NCI-H1417 (cell line): ENCODE data around the gene UNC5C.
A peak's percentile ranks its signal among the peaks of the same experiment; 100 is the strongest.

Experiments
- DNase-seq, 3 experiments: peaks; one replicate each; lab custom pipeline; 2025; lab: John Stamatoyannopoulos, UW

UNC5C gene

DNA sequence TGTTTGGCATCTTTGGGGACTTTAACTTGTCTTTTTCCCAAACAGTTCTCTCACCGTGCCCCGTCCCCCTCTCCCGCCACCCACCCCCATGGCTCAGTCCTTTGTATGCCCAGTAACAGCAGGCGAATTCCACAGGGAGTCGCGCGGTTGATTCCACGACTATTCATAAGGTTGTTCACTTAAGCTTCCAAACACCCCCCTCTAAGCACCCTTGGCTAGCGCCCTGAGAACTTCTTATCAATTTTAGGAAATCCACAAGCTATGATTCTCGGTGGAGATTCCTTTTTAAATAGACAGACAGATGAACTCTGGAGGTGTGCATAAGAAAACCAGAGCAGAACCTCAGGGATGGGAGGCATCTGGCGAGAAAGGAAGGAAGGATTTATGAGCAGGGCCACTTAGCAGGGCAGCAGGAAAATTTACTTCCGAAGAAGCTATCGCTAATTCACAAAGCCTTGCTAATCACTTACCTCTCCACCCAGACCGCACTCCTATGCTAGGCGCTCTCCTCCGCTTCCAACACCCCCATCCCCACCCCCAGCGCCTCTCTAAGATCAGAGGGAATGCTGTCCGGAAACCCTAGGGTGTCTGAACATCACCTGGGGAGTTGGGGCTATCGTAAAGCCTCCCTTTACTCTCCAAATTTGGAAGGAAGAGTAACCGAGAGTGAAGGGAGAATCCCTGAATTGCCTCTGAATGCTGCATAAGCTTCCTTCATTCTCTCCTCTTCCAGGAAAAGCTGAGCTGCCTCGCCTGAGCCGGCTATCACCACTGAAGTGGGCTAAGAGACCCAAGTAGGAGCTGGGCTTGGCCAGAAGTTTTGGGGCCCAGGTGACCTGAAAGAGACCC, 1.7 kb downstream of the UNC5C start:
- DNase-seq = no peak

DNA sequence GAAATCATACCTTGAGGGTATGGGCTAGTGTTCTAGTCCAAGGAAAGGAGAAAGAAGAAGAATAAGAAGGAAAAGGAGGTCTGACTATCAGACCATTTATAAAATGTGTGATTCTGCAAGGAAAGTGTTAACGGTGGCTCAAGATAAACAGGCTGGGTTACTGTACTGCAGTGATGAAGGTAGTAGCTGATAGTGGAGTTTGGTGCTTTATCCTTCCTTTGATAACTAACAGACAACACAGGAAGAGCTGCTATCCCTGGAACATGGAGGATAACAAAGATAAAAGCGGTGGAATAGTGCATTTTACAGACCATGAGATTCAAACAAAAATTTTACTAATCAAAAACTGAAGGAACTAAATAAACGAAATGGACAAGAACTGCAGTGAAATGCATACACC, 2.6 kb downstream of the UNC5C start:
- DNase-seq = no peak

DNA sequence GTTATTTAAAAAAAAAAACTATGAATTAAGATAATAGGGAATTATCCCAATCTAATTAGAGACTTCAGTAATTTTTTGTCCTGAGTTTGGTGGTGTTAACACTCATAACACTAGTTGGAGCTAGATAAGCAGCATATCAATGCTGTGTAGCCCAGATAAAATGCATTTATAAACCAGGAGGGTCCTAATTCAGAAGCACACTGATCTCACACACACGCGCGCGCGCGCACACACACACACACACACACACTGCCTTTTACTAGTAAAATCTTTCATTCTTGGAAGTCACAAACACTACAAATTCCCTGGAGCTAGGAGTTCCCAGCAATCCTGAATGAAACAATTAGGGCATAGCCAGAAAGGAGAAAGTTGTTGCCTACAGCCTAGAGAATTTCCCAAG, 3.2 kb downstream of the UNC5C start:
- no peak for DNase-seq

DNA sequence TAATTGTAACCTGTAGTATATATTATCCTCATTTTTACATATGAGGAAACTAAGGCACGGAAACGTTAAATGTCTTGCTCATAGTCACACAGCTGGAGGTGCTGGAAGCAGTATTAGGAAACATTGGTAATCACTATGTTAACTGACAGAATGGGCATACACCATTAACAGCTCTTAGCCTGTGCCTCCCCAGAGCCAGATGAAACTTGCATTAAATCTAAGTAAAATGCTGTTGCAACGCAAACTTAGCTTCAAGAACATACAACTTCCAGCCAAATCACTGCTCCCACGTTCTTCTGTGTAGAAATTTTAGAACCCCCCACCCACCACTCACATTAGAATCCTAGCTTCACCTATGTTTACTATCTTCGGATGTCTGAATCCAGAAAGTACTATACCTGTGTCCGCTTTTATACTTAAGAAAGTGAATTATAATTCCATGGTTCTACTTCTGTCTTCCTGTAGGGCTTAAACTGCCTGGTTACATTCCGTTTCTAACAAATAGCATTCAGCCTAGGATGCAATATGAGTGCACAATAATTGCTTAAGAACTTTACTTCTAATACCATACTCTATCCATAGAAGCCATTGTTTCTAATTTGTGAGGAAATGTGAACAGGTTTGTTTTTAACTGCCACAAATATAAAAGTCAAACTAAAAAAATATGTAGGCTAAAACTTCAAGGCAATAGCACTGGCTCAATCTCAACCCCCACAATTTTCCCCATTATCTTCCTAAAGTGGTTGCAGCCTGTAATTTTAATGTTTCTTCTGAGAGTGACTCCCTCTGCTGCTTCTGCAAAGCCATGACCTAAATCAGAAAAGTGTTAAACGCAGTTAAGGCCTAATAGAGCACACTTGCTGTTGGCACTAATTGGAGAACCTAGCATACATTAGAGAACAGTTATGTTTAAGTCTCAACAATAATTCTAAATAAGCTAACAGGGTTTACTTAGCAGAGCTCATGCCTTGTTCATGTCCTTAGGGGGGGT, 4.4 kb downstream of the UNC5C start:
- DNase-seq = peak in 1 of 3 experiments; percentile 20

DNA sequence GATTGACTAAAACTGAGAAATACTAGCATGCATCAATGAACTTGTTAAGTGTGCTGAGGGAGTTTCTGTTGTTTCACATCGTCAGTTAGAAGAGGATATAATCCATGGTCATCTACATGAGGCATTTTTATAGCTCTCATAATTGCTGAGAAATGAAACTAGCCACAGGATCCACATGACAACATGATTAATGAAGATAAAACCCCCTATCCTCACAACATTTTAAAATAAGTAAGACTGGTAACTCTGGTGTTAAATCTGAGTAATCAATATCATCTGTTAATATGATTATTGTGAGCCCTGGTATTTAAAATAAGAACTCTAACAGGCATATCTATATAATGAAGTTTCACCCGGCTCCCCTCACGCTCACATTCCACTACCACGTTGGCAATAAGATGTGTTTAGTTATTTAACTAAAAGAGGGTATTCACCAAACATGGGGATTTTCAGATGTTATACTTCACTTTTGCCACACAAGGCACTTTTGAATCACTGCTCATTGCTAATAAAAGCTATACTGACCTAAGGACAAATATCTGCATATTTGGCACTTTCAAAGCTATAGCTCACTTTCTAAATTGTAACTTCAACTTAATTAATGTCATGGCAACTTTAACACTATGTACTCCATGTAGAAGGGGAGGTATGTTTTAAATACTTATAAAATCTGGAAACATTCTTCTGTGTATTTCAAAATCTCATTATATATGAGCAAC, 6.7 kb downstream of the UNC5C start:
- no peak for DNase-seq

DNA sequence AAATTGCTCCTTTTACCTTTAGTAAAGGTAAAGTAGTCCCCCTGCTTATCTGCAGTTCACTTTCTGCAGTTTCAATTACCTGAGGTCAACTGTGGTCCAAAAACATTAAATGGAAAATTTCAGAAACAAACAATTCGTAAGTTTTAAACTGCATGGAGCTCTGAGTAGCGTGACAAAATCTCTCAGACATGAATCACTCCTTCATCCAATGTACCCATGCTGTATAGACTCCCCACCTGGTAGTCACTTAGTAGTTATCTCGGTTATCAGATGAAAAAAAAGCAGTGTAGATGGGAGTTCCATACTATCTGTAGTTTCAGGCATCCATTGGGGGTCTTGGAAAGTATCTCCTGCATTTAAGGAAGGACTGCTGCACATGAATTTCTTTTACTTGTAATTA, 7.7 kb downstream of the UNC5C start:
- no peak for DNase-seq

DNA sequence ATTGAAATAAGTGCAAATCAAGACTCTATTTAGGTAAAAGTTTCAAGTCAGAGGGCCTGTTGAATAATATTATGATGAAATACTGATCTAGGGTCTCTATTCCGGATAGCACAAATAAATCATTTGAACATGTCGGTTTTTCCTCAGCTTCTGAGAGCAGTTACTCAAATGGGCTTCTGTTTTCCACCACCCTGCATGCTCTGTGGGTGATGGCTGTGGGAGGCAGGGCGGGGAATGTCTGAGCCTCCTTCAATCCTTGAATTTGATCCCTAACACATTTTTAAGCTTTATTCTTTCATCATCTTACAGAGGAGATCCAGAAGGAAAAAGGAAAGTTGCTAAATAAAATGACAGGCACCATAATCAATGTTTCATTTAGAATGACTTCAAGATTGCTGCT, 8.5 kb downstream of the UNC5C start:
- DNase-seq = no peak

DNA sequence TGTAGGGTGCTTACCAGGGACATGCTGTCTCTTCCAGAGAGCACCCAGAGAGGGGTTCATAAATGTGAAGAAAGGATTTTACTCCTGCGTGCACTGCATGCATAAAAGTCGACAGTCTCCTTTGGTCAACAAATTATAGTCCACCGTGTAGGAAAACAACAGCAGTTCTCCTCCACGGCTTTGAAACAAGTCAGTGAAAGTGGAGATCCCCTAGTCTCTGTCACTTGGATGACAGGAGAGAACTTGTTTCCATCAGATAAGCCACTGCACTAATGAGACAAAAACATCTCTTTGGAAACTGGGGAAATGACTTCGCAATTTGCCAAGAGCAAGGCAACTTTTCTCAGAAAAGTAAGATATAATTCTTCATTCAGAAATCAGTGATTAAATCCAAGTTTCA, 9.7 kb downstream of the UNC5C start:
- no peak for DNase-seq

DNA sequence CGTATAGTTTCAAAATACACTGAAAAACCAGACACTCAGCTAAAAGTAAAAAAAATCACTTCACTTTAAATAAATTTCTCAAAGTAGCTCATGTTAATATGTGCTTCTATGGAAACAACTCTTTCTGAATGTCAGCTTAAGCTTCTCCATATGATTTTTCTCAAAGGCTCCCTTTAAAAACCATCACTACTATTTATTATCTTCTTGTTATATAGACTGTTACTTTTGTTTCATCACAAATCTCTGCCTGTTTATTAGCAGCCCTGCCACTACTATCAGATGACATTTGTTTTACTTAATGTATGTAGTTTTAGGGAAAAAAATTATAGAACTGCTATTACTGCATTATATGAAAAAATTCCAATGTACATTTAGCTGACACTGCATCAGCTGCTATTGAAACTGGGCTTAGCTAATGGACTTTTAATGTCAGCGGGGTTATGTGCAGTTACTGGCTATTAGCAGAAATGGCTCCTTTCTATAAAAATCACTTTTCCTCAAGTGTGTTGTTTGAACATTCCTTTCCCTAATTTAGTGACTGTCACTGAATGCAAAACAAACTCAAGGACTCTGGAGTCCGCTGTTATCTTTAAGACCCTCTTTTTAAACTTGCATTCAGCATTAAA, 10.8 kb downstream of the UNC5C start:
- DNase-seq = no peak

DNA sequence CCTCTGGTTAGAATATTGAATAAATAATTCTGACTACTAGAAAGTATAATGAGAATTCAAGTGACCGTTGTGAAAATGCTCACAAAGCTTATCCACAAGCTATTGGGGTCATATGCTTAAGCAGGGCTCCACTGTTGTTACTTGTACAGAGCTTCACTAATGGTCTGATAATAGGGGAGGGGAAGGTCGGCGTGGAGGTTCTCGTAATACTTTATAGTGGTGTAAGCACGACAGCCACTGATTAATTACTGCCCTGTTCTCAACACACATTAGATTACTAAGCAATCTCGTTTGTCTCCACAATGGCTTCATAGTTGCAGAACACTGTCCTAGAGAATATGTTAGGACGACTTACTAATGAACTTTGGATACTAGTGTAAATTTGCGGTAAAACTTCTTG, 11.6 kb downstream of the UNC5C start:
- DNase-seq = no peak

DNA sequence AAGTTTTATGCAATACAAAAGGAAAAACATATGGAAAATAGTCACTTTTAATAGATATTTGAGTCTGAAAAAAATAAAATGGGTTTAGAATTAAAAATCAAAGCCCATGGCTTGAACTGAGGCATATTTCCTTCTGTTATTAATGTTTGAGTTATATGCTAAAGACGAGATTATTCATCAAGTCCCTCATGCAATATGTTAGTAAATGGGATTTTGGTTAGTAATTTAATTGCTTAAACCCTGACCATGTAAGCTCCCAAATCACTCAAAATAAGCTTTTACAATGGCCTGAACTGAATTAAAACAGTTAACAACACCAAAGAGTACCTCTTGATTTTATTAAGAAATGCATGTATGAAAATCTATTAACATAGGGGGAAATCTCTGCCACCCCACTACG, 12.1 kb downstream of the UNC5C start:
- no peak for DNase-seq

DNA sequence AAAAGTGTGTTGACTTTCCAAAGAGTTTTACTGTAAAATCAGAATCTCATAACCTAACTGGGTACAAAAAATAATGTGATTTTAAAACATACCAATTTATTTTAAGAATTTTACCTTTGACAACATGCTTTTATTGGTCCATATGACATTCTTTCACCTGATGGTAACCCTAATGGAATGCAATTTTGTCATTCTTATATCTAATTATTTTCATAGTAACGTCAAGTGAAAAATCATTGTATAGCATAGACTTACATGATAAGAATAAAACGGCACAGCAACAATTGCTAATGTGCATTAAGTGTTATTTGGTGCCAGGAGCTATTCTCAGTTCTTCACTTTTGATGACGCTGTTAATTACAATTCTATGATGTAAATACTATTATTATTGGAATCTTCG, 13.6 kb downstream of the UNC5C start:
- DNase-seq = no peak

DNA sequence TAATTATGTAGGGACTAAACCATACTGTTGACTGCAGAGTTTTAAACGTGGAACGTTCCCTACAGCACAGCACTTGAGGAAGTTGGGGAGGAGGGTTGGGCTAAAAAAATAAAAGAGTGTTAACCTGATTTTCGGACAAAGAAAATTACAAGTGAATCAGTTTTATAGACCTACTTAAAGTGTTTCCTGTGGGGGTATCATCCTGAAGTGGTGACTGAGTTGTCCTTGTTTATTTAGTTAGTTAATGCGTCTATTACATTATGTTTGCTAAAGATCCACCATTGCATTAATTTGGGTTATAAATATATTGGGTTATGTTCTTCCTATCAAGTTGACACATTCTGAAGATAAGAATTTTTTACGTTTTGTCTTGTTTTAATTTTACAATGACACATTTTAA, 14.7 kb downstream of the UNC5C start:
- DNase-seq = peak in 1 of 3 experiments; percentile 21

DNA sequence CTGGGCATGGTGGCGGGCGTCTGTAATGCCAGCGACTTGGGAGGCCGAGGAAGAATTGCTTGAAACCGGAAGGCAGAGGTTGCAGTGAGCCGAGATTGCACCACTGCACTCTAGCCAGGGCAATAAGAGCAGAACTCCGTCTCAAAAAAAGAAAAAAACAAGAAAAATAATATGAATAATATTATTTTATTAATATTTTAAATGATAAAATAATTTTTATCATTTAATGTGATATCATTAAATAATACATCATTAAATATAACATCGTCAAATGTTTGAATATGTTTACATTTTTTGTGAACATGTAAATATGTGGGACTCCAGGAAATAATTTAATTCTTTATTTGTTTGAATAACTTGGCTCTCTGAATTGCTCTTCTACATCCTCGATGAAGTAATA, 15.5 kb downstream of the UNC5C start:
- DNase-seq = no peak

DNA sequence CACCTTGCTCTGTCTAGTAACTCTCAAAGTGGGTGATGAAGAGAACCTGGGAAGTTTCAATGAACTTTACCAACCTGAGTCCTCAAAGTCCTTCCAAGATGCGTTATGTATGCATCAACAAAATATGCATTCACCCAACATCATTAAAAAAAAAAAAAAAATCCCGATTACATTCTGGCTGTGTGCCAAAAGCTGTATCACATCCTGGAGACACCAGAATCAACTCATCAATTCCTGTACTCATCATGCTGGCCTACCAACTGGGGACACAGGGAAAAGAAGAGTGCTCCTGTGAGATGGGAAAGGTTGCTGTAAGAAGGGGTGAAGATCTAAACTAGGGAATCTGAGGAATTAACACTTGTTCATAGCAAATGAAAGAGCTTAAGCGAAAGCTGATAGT, 16.5 kb downstream of the UNC5C start:
- peak in 1 of 3 experiments; percentile 57 for DNase-seq

DNA sequence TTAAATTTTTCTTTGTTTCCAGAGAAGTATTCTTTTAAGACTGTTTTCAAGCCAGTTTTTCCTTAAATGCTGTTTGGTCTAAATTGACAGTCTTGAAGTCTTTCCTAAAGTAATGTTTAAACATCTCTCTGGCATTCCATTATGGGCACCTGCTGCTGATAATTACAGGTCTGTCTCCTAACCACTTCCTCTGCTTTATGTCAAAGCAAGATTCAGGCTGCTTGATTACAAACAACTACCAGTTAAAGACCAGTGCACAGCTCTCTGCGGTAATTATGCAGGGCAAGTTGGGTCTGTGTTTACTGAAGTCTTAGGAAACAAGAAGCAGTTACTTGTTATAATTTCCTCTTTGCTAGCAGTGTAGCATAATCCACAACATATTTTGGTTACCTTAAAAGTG, 17.6 kb downstream of the UNC5C start:
- peak in 2 of 3 experiments; percentile 64 to 92 for DNase-seq

DNA sequence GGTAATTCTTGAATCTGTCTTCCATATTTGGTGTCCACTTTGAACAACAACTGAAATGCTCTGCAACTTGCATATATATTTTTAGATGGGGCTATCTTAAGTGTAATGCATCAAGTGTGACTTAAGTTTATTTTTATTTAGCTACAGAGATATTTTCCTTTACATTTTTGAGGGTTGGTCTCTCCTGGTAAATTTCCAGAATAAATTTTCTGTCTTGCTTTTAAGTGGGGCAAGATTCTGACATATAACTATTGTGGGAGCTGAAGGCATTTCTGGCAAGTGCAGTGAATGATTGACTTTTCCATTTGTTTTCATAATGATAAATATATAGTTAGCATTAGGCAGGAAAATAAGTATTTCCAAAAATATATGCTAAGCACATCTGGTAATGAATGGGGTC, 18.8 kb downstream of the UNC5C start:
- no peak for DNase-seq

DNA sequence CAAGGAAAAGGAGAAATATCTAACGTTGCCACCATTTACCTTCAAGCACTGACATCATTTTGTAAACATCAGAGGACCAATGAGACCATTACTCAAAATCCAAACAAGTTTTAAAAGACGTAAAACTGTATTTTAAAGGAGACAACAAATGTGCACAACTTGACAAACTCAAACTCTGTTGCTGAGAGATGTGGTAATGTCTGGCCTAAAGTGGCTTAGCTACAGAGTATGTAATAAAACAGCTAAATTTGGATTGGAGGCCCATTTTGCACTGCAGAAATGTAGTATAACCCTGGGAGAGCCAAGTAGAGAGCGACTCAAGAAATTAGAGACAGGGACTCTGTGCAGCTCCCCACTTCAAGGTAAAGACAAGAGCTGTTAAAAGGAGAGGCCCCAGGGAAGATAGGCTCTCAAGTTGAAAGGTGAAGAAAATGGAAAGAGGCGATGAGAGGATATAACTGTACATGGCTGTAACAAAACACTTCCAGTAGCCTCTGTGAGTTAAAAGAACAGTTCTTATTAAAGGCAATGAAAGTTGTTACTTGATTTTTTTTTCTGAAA, 20.3 kb downstream of the UNC5C start:
- DNase-seq = no peak

DNA sequence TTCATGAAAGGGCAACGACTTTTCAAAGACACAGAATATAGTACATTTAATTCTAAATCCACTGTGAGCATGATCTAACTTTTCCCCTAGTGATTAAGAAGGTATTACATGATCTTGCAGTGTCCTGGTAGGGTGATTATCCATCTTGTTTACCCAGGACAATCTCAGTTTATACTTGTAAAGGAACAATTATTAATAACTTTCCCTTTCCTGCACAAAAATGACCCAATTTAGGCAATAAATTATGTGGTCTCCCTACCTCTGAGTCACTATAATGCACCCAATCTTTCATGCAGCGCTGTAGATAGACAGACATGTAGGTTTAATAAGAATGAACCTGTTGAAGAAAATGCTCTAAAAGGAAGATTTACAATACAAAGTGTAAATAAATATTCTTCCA, 22.7 kb downstream of the UNC5C start:
- DNase-seq = no peak

DNA sequence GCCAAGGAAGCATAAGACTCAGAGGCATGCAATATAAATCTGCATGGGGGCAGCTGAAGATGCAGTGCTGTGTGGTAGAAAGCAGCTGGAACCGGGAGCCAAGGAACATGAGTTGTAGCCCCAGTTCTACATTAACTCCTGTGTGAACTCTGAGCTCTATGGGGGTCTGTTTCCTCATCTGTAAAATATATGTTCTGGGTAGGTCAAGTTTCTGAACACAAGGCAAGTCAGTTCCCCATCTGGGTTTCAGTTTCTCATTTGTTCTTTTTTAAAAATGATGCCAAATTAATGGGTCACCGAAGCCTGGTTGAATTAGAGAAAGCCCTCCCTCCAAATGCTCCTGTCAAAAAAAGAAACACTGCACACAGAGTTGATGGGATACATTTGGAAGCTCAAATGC, 24.0 kb downstream of the UNC5C start:
- DNase-seq = no peak

DNA sequence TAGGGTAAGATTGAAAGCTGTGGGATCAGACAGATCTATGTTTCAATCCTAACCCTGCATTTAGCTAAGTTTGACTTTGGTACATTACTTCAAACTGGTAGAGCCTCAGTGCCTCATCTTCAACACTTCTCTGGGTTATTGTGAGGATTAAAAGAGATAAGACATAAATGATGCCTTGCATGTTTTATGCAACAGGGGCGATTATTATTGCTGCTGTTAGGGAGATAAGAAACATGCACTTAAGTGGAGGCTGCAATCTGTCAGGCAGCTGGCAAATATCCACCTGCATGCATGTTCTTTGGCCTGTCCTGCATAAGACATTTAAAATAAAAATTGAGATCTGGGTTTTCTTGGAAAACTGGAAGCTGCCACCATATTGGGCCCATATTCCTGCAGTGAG, 24.6 kb downstream of the UNC5C start:
- no peak for DNase-seq
